NCI-H460 (cell line): ENCODE data around the gene AGAP2. TPM values are rescaled to one million over a fixed set of nuclear protein-coding genes. Genes with fewer than 3 reads are reported as not detected.
"Not testable (repeated sequence)": the region's sequence is repeated elsewhere in the genome, so short reads cannot be mapped to it uniquely, and the experiment has no call there.

Source experiments
- DNase-seq: peaks from one replicate; pipeline ENCODE4 v3.0.0-alpha.2; 2016; ENCODE audit warnings: low read depth; ENCODE audit errors: extremely low read depth
- total RNA-seq: library from RNA; depleted of rRNA; stranded (reverse); fragments of >200 nt; shearing (Covaris generic); gene quantifications from 2 replicates; pipeline ENCODE4 v1.2.3, GENCODE V29; 2014; rRNA removed

Gene AGAP2
- total RNA-seq, 1 experiment from 2014 or later = not detected

DNA sequence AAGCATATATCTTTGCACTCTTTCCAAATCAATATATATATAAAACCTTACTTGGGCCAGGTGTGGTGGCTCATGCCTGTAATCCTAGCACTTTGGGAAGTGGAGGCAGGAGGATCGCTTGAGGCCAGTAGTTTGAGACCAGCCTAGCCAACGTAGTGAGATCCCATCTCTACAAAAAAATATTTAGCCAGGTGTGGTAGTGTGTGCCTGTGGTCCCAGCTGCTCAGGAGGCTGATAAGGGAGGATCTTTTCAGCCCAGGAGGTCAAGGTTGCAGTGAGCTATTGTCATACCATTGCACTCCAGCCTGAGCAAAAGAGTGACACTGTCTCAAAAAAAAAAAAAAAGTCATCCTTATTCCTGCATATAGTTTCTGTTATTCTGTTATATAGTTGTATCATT is 30.2 kb downstream of the AGAP2 start:
- DNase-seq = no peak

- DNase-seq = no peak
Observed at GRCh38 chr12:57707250-57707649, 31.3 kb downstream of the AGAP2 start.

GRCh38 chr12:57700317-57700716 is 38.2 kb downstream of the AGAP2 start:
- DNase-seq = no peak

GRCh38 chr12:57698414-57698813 is 40.1 kb downstream of the AGAP2 start:
- no peak for DNase-seq

DNA sequence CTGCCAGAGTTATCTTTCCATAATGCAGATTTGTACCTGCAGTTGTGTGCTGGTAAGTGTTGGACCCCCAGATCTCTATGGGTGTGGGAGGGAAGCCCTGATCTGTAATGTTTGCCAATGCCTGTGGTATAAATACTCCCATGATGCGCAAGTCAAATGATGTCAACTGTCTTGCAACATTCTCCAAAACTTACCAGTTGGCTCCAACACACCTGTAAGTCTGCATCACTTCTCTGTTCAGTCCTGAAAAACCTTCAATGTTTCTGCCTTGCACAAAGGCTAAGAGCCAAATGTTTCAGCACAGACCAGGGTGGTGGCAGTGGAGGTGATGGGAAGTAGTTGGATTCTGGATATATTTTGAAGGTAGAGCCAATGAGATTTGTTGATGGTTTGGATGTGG is 41.5 kb downstream of the AGAP2 start:
- no peak for DNase-seq

DNA sequence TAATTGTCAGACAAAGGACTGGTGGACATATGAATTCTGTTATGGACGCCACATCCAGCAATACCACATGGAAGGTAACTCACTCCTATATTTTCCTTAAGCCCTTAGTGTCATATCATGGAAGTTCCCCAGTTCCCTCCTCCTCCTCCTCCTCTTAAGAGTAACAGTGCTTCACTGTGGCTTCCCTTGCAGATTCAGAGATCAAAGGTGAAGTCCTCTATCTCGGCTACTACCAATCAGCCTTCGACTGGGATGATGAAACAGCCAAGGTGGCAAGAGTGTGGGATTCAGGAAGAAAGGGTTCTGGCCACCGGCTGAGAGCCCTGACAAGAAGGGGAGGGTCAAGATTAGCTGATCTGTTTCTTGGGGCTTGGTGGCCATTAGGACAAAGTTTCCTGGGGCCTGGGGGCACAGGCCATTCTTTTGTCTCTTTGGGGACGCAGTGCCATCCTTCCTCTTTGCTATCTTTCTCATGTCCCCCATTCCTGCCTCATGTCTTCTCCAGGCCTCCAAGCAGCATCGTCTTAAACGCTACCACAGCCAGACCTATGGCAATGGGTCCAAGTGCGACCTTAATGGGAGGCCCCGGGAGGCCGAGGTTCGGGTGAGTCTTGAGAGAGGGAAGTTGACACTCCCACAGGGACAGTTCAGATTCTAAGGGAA is 42.6 kb downstream of the AGAP2 start:
- no peak for DNase-seq

GRCh38 chr12:57694459-57695019 is 44.0 kb downstream of the AGAP2 start:
- DNase-seq = no peak

- peak; percentile 100 for DNase-seq
Observed at GRCh38 chr12:57693659-57694458, 44.7 kb downstream of the AGAP2 start, which contains the start of gene OS9. TSS of gene OS9 (plus strand) at chr12:57694132. CDS start at chr12:57694162, 30 bp downstream.

- DNase-seq = no peak
Observed at GRCh38 chr12:57693317-57693658, 45.3 kb downstream of the AGAP2 start.

DNA sequence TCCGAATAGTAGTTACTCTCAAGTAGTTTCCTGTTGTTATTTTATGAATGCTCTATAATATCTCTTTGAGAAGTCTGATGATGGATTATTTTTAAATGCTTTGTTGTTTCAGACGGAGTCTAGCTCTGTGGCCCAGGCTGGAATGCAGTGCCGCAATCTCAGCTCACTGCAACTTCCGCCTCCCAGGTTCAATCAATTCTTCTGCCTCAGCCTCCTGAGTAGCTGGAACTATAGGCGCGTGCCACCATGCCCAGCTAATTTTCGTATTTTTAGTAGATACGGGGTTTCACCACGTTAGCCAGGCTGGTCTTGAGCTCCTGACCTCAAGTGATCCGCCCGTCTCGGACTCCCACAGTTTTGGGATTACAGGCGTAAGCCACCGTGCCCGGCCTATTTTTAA is 46.0 kb downstream of the AGAP2 start:
- no peak for DNase-seq

DNA sequence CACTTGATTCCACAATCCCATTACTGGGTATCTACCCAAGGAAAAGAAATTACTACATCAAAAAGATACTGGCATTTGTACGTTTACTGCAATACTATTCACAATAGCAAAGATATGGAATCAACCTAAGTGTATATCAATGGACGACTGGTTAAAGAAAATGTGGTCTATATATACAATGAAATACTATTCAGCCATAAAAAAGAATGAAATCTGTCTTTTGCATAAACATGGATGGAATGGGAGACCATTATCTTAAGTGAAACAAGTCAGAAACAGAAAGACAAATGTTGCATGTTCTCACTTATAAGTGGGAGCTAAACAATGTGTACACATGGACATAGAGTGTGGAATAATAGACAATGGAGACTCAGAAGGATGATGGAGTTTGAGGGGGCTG is 49.6 kb downstream of the AGAP2 start:
- no peak for DNase-seq

DNA sequence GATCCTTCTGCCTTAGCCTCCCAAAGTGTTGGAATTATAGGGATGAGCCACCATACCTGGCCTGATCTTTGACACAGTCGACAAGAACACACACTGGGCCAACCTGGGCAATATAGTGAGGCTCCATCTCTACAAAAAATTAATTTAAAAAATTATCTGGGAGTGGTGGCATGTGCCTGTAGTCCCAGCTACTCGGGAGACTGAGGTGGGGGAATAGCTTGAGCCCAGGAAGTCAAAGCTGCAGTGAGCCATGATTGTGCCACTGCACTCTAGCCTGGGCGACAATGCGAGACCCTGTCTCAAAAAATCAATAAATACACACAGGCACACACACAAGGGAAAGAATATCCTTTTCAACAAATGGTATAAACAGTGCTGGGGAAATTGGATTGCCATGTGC is 50.7 kb downstream of the AGAP2 start:
- DNase-seq = no peak

DNA sequence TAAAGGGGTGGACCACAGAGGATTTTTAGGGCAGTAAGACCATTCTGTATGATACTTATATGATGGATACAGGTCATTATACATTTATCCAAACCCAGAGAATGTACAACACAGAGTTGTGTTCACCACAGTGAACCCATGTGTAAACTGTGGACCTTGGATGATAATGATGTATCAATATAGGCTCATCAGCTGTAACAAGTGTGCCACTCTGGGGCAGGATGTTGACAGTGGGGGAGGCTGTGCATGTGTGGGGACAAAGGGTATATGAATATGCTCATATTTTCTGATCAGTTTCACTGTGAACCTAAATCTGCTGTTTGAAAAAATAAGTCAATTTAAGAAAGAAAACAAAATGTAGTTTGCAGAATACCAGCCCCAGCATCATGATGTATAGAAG is 58.8 kb downstream of the AGAP2 start:
- no peak for DNase-seq

DNA sequence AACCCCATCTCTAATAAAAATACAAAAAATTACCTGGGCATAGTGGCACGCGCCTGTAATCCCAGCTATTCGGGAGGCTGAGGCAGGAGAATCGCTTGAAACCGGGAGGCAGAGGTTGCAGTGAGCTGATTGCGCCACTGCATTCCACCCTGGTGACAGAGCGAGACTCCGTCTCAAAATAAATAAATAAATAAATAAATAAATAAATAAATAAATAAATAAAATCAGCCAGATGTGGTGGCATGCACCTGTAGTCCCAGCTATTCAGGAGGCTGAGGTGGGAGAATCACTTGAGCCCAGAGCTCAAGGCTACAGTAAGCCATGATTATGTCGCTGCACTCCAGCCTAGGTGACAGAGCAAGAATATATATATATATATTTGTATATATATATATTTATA is 60.6 kb downstream of the AGAP2 start:
- not testable (repeated sequence) for DNase-seq

- no peak for DNase-seq
Observed at GRCh38 chr12:57674691-57675090, 63.9 kb downstream of the AGAP2 start.

Other genes starting within 250 kb of the AGAP2 start
- gene DDIT3, start 218.2 kb downstream of the AGAP2 start, total RNA-seq = 194 and 202 TPM in 2 replicates
- gene MBD6, start 215.9 kb downstream of the AGAP2 start, total RNA-seq = 8.3 and 10.0 TPM in 2 replicates
- 72.8 and 76.1 TPM in 2 replicates for gene DCTN2, start 191.6 kb downstream of the AGAP2 start, total RNA-seq
- 0.07 and 0.09 TPM in 2 replicates for gene KIF5A, start 188.7 kb downstream of the AGAP2 start, total RNA-seq
- gene PIP4K2C, start 147.6 kb downstream of the AGAP2 start, total RNA-seq = 34.6 and 39.8 TPM in 2 replicates
- 22.0 and 27.4 TPM in 2 replicates for gene DTX3, start 133.9 kb downstream of the AGAP2 start, total RNA-seq
- gene ARHGEF25, start 127.3 kb downstream of the AGAP2 start, total RNA-seq = 9.2 and 13.1 TPM in 2 replicates
- gene B4GALNT1, start 105.5 kb downstream of the AGAP2 start, total RNA-seq = 43.1 and 46.4 TPM in 2 replicates
- gene OS9, start 44.6 kb downstream of the AGAP2 start, total RNA-seq = 214 and 232 TPM in 2 replicates
- gene TSPAN31, start 6.3 kb upstream of the AGAP2 start, total RNA-seq = 44.4 and 49.9 TPM in 2 replicates
- 115 and 116 TPM in 2 replicates for gene CDK4, start 13.6 kb upstream of the AGAP2 start, total RNA-seq
- gene MARCHF9, start 16.4 kb upstream of the AGAP2 start, total RNA-seq = 3.6 and 3.8 TPM in 2 replicates
- gene CYP27B1, start 28.3 kb upstream of the AGAP2 start, total RNA-seq = 5.1 and 5.4 TPM in 2 replicates
- gene METTL1, start 33.4 kb upstream of the AGAP2 start, total RNA-seq = 14.2 and 23.3 TPM in 2 replicates
- gene EEF1AKMT3, start 33.9 kb upstream of the AGAP2 start, total RNA-seq = 5.9 and 6.8 TPM in 2 replicates
- gene TSFM, start 44.0 kb upstream of the AGAP2 start, total RNA-seq = 42.2 and 53.8 TPM in 2 replicates
- gene AVIL, start 80.0 kb upstream of the AGAP2 start, total RNA-seq = 0.67 and 0.72 TPM in 2 replicates
- gene CTDSP2, start 108.0 kb upstream of the AGAP2 start, total RNA-seq = 38.2 and 43.6 TPM in 2 replicates
- 15.2 and 19.1 TPM in 2 replicates for gene ATP23, start 202.8 kb upstream of the AGAP2 start, total RNA-seq